Measurements from ENCODE around the gene C2CD4A. TPM values are rescaled to one million over a fixed set of nuclear protein-coding genes. Genes with fewer than 3 reads are reported as not detected.

C2CD4A gene
- total RNA-seq, 1 experiment from 2014 or later: not detected

GRCh38 chr15:62099094-62099601 lies 32.4 kb downstream of the C2CD4A start:
- H4K20me1 ChIP-seq (ENCODE audit: insufficient read depth): no peaks in the 10 kb centered on the region
- ATAC-seq (no peak), DNase-seq (ENCODE audit: low read depth, low spot score) (no peak)
- no peaks in the 10 kb centered on the region for H3K36me3 ChIP-seq (ENCODE audit: control insufficient read depth in 1 of 2, insufficient read depth in 2 of 2, low read length in 2 of 2)
- H3K79me2 ChIP-seq (ENCODE audit: insufficient read depth, low read length): no peaks in the 10 kb centered on the region
- intact Hi-C loops (cut with micrococcal nuclease): no loop called here
- H3K9me2 ChIP-seq (ENCODE audit: insufficient read depth): no peaks in the 10 kb centered on the region
- POLR2A ChIA-PET: no interaction called here
- no peak overlapping the region for H3K4me2 ChIP-seq (ENCODE audit: low read length)
- no peaks in the 10 kb centered on the region for H3K27me3 ChIP-seq (ENCODE audit: insufficient read depth, low read length)
- H3K27ac ChIP-seq (ENCODE audit: low read depth, low read length): no peak overlapping the region
- H3K9me3 ChIP-seq (ENCODE audit: control insufficient read depth in 1 of 2, insufficient read depth in 1 of 2, low read depth in 1 of 2, low read length in 2 of 2): no peaks in the 10 kb centered on the region
- TF ChIP-seq SP1 (IDR thresholded peaks at IDR 0.05; ENCODE audit: low read depth): no peak
- TF ChIP-seq EGR1 (IDR thresholded peaks at IDR 0.05; ENCODE audit: low read depth): no peak
- no peak for TF ChIP-seq EZH2 (IDR thresholded peaks at IDR 0.05)
- no peak for TF ChIP-seq EZH2phosphoT487 (IDR thresholded peaks at IDR 0.05; ENCODE audit: borderline replicate concordance)
- no peak for TF ChIP-seq SIN3A (IDR thresholded peaks at IDR 0.05; ENCODE audit: low read depth)
- TF ChIP-seq POLR2A (IDR thresholded peaks at IDR 0.05; ENCODE audit: borderline replicate concordance, extremely low read depth, insufficient read depth, insufficient read length): no peak
- TF ChIP-seq ATF3 (IDR thresholded peaks at IDR 0.05): no peak
- H3K9ac ChIP-seq (ENCODE audit: low read length): no peak overlapping the region
- CTCF ChIA-PET: interaction anchor here (1.6 kb wide), 1 partner anchor 27 kb away, joined by 4 read pairs; no protein-coding TSS in a partner anchor
- RAD21 ChIA-PET (ENCODE audit: low non-redundant PET in 1 of 2, low total read pairs in 2 of 2, uncharacterized antibody in 2 of 2, unreplicated experiment in 2 of 2): no interaction called here
- no peak overlapping the region for H2AFZ ChIP-seq (ENCODE audit: low read depth, low read length, poor library complexity, severe bottlenecking)
- BruUV-seq (replicated peaks): no TSS peak
- no peak overlapping the region for H3K4me3 ChIP-seq (replicated peaks in 1 of 2; ENCODE audit: low read depth in 1 of 2, low read length in 2 of 2)
- H3K4me1 ChIP-seq (ENCODE audit: control insufficient read depth in 1 of 2, insufficient read depth in 2 of 2, low read length in 2 of 2): no peaks in the 10 kb centered on the region

GRCh38 chr15:62103431-62103830 lies 36.7 kb downstream of the C2CD4A start:
- TF ChIP-seq ZNF274 (IDR thresholded peaks at IDR 0.05; ENCODE audit: low read depth, low read length) (no peak), SRF (IDR thresholded peaks at IDR 0.05; ENCODE audit: low read depth) (no peak), CTCF (IDR thresholded peaks at IDR 0.05 in 2 of 3, conservative IDR thresholded peaks at IDR 0.05 in 1 of 3; ENCODE audit: borderline replicate concordance in 1 of 3, insufficient read depth in 1 of 3, low read depth in 2 of 3, low read length in 2 of 3) (no peak), JUND (IDR thresholded peaks at IDR 0.05) (no peak), YY1 (IDR thresholded peaks at IDR 0.05; ENCODE audit: extremely low read depth, insufficient replicate concordance, low read depth, low read length) (no peak), SIN3A (IDR thresholded peaks at IDR 0.05; ENCODE audit: low read depth) (no peak), POLR2AphosphoS5 (IDR thresholded peaks at IDR 0.05; ENCODE audit: low read depth, low read length) (no peak), EZH2 (IDR thresholded peaks at IDR 0.05) (no peak)
- RAD21 ChIA-PET (ENCODE audit: low non-redundant PET in 1 of 2, low total read pairs in 2 of 2, uncharacterized antibody in 2 of 2, unreplicated experiment in 2 of 2): no interaction called here

More at GRCh38 chr15:62103431-62103830, 36.7 kb downstream of the C2CD4A start:
- DNase-seq (ENCODE audit: low read depth, low spot score) (no peak), ATAC-seq (no peak)
- CTCF ChIA-PET: interaction anchor here (1.0 to 1.9 kb wide), 2 partner anchors 22 to 32 kb away, joined by 3 to 7 read pairs; no protein-coding TSS in a partner anchor
- Histone ChIP-seq H3K79me2 (ENCODE audit: insufficient read depth, low read length) (no peaks in the 10 kb centered on the region), H3K27ac (ENCODE audit: low read depth, low read length) (no peak overlapping the region), H3K36me3 (ENCODE audit: control insufficient read depth in 1 of 2, insufficient read depth in 2 of 2, low read length in 2 of 2) (no peaks in the 10 kb centered on the region), H3K9me2 (ENCODE audit: insufficient read depth) (no peaks in the 10 kb centered on the region), H3K4me2 (ENCODE audit: low read length) (no peak overlapping the region), H3K4me3 (replicated peaks in 1 of 2; ENCODE audit: low read depth in 1 of 2, low read length in 2 of 2) (no peak overlapping the region), H2AFZ (ENCODE audit: low read depth, low read length, poor library complexity, severe bottlenecking) (no peak overlapping the region), H4K20me1 (ENCODE audit: insufficient read depth) (no peaks in the 10 kb centered on the region), H3K27me3 (ENCODE audit: insufficient read depth, low read length) (no peaks in the 10 kb centered on the region), H3K9me3 (ENCODE audit: control insufficient read depth in 1 of 2, insufficient read depth in 1 of 2, low read depth in 1 of 2, low read length in 2 of 2) (no peaks in the 10 kb centered on the region), H3K4me1 (ENCODE audit: control insufficient read depth in 1 of 2, insufficient read depth in 2 of 2, low read length in 2 of 2) (no peaks in the 10 kb centered on the region), H3K9ac (ENCODE audit: low read length) (no peak overlapping the region)
- BruUV-seq (replicated peaks): no TSS peak
- intact Hi-C loops (cut with micrococcal nuclease): no loop called here
- POLR2A ChIA-PET: no interaction called here
